HepG2 (cell line): ENCODE results near the gene LYZL2. TPM values are rescaled to one million over a fixed set of nuclear protein-coding genes. Genes with fewer than 3 reads are reported as not detected.
"Not testable (repeated sequence)": the region's sequence is repeated elsewhere in the genome, so short reads cannot be mapped to it uniquely, and the experiment has no call there.

Experiments
- BCL6 ChIP-seq: IDR thresholded peaks from 2 replicates; pipeline ENCODE4 v1.6.1; 2016; ENCODE audit warnings: missing genetic modification reagents, missing compliant biosample characterization
- EP300 ChIP-seq, 3 experiments: sonication (generic) in 1 of 3; formaldehyde crosslinking in 1 of 3; IDR thresholded peaks; 2 replicates each; pipeline versions ENCODE4 v1.5.1 to v1.6.1; 2011 to 2020; ENCODE audit warnings: low read depth in 2 of 3, low read length in 2 of 3, borderline replicate concordance in 1 of 3, improper control_type of control experiment in 1 of 3, mild to moderate bottlenecking in 1 of 3, missing genetic modification reagents in 1 of 3, moderate library complexity in 1 of 3
- FOXA1 ChIP-seq, 2 experiments: fragments of 450-650 bp in 1 of 2; sonication (generic) in 1 of 2; formaldehyde crosslinking in 1 of 2; IDR thresholded peaks; 2 replicates each; pipeline versions ENCODE4 v1.4.0 to v1.6.1; 2016 to 2020; ENCODE audit warnings: missing genetic modification reagents in 1 of 2
- MED1 ChIP-seq: sonication (generic); formaldehyde crosslinking; IDR thresholded peaks from 2 replicates; pipeline ENCODE4 v1.4.0; 2020; ENCODE audit warnings: missing genetic modification reagents
- MIXL1 ChIP-seq: IDR thresholded peaks from 2 replicates; pipeline ENCODE4 v1.6.1; 2016
- NFYB ChIP-seq: sonication (generic); formaldehyde crosslinking; IDR thresholded peaks from 2 replicates; pipeline ENCODE4 v1.4.0; 2020; ENCODE audit warnings: missing genetic modification reagents
- NONO ChIP-seq, 2 experiments: fragments of 450-650 bp in 1 of 2; sonication (generic) in 1 of 2; formaldehyde crosslinking in 1 of 2; IDR thresholded peaks in 1 of 2; conservative IDR thresholded peaks in 1 of 2; 2 replicates each; pipeline versions ENCODE4 v1.6.1 to v1.8.0; 2017 to 2022; ENCODE audit warnings: mild to moderate bottlenecking in 1 of 2, missing genetic modification reagents in 1 of 2, moderate library complexity in 1 of 2
- TFAP4 ChIP-seq: sonication (generic); IDR thresholded peaks from 2 replicates; pipeline ENCODE4 v1.6.1; 2016; ENCODE audit warnings: low read depth, borderline replicate concordance
- polyA plus RNA-seq, 8 experiments: library from polyadenylated mRNA; depleted of rRNA in 3 of 8; stranded (reverse) in 7 of 8; unstranded in 1 of 8; fragments of >200 nt; fragmentation: Illumina TruSeq in 4 of 8; extraction: Trizol in 4 of 8; gene quantifications; 2 replicates each; pipeline versions ENCODE4 v1.2.1 to v1.2.3, GENCODE V29; 2011 to 2016; ENCODE audit warnings: low read depth in 4 of 8, missing spikeins in 1 of 8, mixed read lengths in 1 of 8; ENCODE audit not compliant: insufficient read depth in 1 of 8
- total RNA-seq, 5 experiments: library from RNA; depleted of rRNA; stranded (reverse); fragments of >200 nt; fragmentation: Illumina TruSeq; extraction: Trizol; gene quantifications; 2 replicates each; pipeline ENCODE4 v1.2.3, GENCODE V29; 2016; ENCODE audit warnings: low read depth in 1 of 5
- TF ChIP-seq, protein P1 (sequence below): IDR thresholded peaks from 2 replicates; pipeline ENCODE4 v1.6.1; 2016; ENCODE audit warnings: mild to moderate bottlenecking
- TF ChIP-seq, protein P2 (sequence below): sonication (generic); formaldehyde crosslinking; IDR thresholded peaks from 2 replicates; pipeline ENCODE4 v1.4.0; 2020; ENCODE audit warnings: missing genetic modification reagents

The LYZL2 gene
- total and polyA plus RNA-seq, 2 of the 13 experiments (the other 11 are each of a cell fraction or from before 2014, with no cell fraction given), result 0.20 to 0.63 TPM

- TF ChIP-seq, protein P1, sequence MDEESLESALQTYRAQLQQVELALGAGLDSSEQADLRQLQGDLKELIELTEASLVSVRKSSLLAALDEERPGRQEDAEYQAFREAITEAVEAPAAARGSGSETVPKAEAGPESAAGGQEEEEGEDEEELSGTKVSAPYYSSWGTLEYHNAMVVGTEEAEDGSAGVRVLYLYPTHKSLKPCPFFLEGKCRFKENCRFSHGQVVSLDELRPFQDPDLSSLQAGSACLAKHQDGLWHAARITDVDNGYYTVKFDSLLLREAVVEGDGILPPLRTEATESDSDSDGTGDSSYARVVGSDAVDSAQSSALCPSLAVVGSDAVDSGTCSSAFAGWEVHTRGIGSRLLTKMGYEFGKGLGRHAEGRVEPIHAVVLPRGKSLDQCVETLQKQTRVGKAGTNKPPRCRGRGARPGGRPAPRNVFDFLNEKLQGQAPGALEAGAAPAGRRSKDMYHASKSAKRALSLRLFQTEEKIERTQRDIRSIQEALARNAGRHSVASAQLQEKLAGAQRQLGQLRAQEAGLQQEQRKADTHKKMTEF (CRISPR knock-in tag), result peak; percentile 69
- TF ChIP-seq NONO (IDR thresholded peaks at IDR 0.05), result not testable (repeated sequence)
- 0 out of 2 replicates have a peak, but pooled peaks have one; percentile 25 for TF ChIP-seq NONO (CRISPR knock-in tag; conservative IDR thresholded peaks at IDR 0.05)
- peak; percentile 31; the same call in 1 of the 2 replicates for TF ChIP-seq TFAP4
- TF ChIP-seq NFYB (CRISPR knock-in tag), result peak; percentile 50
- TF ChIP-seq FOXA1 (IDR thresholded peaks at IDR 0.05), result peak; percentile 70
- peak; percentile 88 for TF ChIP-seq FOXA1 (CRISPR knock-in tag; IDR thresholded peaks at IDR 0.05)
- TF ChIP-seq EP300 (IDR thresholded peaks at IDR 0.05; ENCODE audit: low read depth in 2 of 2, low read length in 2 of 2), result peak; percentile 57 to 94; a peak in 3 of 4 replicates
- peak; percentile 94 for TF ChIP-seq EP300 (CRISPR knock-in tag; IDR thresholded peaks at IDR 0.05; ENCODE audit: borderline replicate concordance)
- peak; percentile 88 for TF ChIP-seq MED1 (CRISPR knock-in tag)
- TF ChIP-seq, protein P2, sequence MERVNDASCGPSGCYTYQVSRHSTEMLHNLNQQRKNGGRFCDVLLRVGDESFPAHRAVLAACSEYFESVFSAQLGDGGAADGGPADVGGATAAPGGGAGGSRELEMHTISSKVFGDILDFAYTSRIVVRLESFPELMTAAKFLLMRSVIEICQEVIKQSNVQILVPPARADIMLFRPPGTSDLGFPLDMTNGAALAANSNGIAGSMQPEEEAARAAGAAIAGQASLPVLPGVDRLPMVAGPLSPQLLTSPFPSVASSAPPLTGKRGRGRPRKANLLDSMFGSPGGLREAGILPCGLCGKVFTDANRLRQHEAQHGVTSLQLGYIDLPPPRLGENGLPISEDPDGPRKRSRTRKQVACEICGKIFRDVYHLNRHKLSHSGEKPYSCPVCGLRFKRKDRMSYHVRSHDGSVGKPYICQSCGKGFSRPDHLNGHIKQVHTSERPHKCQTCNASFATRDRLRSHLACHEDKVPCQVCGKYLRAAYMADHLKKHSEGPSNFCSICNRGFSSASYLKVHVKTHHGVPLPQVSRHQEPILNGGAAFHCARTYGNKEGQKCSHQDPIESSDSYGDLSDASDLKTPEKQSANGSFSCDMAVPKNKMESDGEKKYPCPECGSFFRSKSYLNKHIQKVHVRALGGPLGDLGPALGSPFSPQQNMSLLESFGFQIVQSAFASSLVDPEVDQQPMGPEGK (CRISPR knock-in tag), result peak; percentile 63; the same call in 1 of the 2 replicates
- TF ChIP-seq BCL6 (CRISPR knock-in tag), result peak; percentile 96
- peak; percentile 36; the same call in 1 of the 2 replicates for TF ChIP-seq MIXL1 (CRISPR knock-in tag)
These were observed 24.0 kb downstream of the LYZL2 start (continued) for GRCh38 chr10:30605341-30606121.
